Pulmonary artery endothelial cell (primary cell): Measurements from ENCODE around the gene FSCB. TPM values are rescaled to one million over a fixed set of nuclear protein-coding genes. Genes with fewer than 3 reads are reported as not detected.
"Not testable (repeated sequence)": the region's sequence is repeated elsewhere in the genome, so short reads cannot be mapped to it uniquely, and the experiment has no call there.

Experiments used
- DNase-seq: peaks from one replicate; pipeline ENCODE4 v3.0.0-alpha.2; 2011; ENCODE audit warnings: low read depth, low spot score
- total RNA-seq: library from RNA; depleted of rRNA; stranded (reverse); fragments of >200 nt; gene quantifications from 2 replicates; pipeline ENCODE4 v1.2.3, GENCODE V29; 2014

The FSCB gene, protein sequence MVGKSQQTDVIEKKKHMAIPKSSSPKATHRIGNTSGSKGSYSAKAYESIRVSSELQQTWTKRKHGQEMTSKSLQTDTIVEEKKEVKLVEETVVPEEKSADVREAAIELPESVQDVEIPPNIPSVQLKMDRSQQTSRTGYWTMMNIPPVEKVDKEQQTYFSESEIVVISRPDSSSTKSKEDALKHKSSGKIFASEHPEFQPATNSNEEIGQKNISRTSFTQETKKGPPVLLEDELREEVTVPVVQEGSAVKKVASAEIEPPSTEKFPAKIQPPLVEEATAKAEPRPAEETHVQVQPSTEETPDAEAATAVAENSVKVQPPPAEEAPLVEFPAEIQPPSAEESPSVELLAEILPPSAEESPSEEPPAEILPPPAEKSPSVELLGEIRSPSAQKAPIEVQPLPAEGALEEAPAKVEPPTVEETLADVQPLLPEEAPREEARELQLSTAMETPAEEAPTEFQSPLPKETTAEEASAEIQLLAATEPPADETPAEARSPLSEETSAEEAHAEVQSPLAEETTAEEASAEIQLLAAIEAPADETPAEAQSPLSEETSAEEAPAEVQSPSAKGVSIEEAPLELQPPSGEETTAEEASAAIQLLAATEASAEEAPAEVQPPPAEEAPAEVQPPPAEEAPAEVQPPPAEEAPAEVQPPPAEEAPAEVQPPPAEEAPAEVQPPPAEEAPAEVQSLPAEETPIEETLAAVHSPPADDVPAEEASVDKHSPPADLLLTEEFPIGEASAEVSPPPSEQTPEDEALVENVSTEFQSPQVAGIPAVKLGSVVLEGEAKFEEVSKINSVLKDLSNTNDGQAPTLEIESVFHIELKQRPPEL
- not detected in 2 replicates for total RNA-seq

DNA sequence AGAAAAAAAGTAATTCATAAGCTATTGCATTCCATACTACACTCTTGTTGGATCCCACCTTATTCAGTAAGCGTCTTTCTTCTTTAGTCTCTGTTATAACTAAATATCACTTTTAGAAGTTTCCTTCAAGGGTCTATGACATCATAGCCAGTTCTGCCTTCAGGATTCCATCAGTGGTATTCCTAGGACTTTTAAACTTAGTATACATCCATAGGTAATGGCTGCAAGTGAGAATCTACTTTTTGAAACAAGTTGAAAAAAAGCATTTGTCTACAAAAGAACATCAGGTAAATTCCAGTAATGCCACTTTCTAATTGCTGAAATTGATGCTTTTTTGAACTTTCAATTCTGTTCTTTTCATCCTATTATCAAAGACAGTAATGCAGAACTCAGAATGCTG lies at the start of gene FSCB:
Gene FSCB (minus strand): TSS at position 101 of the 400 bp plus-strand sequence. CDS start 296 bp downstream, outside the sequence.
- DNase-seq, result no peak

DNA sequence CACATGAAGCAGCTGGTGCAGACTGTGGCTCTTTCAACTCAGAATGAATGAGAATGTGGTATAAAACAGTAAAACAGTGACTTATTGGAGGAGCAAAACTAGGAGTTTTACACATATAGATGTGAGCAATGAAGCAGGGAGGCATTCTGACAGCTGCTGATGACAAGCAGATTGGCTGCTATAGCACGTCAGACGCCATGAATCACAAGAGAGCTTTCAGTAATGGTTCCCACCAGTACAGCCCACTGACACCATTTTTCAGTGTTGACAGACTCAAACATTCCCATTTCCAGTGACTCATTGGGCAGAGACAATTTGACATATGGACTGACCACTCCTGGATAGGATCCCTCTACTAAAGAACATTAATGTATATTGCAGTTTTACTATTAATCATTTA lies 24.6 kb upstream of the FSCB start:
- no peak for DNase-seq

DNA sequence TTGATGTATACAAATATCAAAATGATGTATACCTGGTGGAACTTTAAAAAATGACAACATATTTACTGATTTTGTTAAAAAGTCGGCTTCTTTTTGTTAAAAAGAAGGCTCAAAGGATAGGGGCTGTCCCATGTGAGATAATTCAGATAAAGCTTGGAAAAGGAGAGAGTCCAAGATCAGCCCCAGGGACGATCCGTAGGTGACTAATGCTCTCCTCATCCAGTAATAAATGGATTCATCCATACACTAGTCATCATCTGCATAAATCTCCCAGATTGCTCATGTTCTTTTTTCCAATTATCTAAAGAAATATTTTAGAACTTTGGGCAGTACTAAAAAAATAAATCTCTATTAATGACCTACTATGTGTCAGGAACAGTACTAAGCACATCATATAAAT lies 23.4 kb upstream of the FSCB start:
- DNase-seq, result no peak

DNA sequence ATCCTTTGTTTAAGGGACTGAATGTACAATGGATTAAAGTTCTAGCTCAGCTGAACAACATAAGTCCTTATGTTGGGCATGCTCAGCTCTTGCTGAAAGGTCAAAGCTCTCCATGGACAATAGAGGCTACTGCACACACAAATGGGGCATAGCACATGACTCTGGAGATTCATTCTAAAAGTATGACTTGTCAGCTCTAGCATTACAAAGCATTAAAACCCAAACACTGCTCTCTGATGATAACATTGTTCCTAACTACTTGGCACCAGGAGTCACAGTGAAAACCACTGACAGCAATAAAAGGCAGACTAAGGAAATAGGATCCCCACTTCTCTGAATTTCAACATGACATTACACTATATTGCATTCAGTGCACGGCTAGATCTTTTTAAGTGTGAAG lies 21.9 kb upstream of the FSCB start:
- no peak for DNase-seq

DNA sequence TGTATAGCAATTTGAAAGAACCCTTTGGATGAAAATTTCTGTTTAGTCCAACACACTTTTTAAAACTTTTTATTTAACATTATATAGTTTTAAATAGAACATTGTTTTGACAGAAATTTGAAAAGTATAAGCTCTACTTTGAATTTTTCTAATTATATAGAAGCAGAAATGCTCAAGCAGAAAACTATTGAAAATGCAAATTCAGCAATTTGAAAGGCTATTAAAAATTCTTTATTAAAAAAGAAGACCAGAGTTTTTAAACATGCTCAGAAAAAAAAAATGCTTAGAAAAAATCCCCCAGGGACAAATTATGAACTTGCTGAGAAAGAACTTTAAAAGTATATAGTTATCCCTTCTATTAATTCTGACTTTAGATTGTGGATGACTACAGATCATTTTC lies 21.1 kb upstream of the FSCB start:
- no peak for DNase-seq

DNA sequence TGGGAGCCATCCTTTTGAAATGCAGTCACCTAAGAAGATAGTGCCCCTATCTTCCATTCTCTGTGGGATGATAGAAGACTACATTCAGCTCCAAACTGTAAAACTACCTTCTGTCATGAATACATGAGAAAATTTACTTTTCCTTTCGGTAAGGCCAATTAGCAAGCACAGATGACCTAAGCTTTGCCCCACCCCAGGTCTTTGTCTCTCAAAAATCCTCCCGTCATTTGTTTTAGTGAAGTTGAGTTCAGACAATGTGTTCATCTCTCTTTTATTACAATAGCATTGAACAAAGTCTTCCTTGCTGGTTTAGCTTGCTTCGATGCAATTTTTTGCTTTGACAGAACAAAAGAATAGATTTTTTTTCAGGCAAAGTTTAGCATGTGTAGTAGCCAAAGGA lies 18.2 kb upstream of the FSCB start:
- no peak for DNase-seq

DNA sequence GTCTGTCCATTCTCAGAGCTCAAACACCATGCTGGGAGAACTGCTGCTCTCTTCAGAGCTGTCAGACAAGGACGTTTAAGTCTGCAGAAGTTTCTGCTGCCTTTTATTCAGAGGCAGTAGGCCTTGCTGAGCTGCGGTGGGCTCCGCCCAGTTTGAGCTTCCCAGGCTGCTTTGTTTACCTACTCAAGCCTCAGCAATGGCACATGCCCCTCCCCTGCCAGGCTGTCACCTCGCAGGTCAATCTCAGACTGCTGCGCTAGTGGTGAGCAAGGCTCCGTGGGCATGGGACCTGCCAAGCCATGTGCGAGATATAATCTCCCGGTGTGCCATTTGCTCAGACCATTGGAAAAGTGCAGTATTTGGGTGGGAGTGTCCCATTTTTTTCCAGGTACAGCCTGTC lies 8.6 kb upstream of the FSCB start:
- DNase-seq, result not testable (repeated sequence)

DNA sequence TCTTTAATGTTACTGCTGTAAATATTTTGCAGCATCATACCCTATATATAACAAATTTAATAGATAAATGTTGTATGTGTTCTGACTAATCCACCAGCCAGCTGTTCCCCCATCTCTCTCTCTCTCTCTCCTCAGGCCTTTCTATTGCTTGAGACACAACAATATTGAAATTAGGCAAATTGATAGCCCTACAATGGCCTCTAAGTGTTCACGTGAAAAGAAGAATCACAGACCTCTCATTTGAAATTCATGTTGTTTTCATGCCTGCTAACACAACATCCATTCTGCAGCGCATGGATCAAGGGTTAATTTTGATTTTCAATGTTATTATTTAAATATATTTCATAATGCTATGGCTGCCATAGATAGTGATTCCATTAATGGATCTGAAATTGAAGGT lies 1.8 kb upstream of the FSCB start:
- no peak for DNase-seq

DNA sequence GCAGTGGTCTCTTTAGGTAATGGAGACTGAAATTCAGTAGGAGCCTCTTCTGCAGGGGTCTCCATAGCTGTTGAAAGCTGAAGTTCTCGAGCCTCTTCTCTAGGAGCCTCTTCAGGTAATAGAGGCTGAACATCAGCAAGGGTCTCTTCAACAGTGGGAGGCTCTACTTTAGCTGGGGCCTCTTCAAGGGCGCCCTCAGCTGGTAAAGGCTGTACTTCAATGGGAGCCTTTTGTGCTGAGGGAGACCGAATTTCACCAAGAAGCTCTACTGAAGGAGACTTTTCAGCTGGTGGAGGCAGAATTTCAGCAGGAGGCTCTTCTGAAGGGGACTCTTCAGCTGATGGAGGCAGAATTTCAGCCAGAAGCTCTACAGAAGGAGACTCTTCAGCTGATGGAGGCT lies 1.5 kb downstream of the FSCB start:
- DNase-seq, result no peak

DNA sequence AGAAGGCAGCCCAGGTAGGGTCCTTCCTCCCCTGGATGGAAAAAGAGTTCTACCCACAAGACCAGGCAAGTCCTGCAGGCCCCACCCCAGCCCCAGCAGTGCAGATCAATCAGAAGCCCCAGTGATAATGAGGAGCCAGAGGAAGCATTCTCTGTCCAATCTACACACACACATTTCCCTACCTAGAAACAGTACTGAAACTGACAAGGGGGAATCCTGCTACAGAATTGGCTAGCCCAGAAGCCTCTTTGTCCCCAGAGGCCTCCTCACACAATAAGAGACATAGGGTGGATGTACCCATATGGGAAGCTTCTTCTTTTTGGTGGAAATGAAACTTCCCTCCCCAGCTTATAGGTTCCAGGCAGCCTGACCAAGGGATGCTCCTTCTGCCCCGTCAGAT lies 9.9 kb downstream of the FSCB start:
- DNase-seq, result no peak

DNA sequence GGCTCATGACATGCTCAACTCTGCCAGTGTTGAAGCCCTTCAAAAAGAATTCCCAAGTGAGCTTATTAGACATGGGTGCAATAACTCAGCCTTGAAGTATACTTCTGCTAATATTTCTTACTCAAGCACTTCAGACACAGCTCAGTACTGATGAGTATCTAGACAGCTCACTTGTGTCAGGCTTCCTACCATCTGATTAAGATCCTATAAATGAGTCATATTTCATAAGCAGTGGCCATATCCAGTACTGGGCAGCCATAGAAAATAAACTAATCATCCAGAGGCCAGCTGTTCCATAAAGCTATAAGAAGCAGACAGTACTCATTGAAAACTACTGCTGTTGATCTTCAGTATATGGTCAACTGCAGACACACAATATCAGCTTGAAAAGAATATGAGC lies 12.9 kb downstream of the FSCB start:
- no peak for DNase-seq

DNA sequence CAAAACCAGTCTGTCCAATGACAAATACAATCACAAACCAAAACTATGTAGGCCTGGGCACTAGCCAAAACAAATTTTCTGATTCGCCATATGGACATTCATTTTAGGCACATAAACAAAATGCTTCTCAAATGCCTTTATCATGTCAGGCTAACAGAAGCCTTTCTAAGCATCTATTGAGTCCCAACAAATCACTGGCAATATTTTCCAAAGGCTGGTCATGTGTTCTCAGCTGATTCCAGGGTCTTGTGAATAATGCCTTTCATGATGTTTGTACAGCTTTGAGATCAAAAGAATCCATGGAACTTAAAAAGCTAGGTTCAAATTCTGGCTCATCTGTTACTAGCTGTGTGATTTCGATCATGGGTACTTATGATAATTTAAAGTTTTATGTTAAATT lies 16.1 kb downstream of the FSCB start:
- DNase-seq, result no peak

DNA sequence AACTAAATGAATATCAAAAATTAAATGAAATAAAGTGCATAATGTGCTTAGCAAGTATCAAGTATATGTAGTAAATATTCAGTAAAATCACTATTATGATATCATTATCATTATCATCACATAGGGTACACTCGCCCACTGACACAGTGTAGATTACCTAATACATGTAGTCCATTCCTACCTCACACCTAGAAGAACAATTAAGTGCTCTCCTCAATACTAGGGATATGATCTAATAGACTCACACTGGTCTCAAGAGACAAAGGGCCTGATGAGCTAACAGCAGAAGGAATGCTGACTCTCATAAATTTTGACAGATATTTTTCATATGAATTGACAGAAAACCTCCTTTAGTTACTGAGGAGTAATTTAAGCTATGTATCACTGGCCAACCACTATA lies 29.1 kb downstream of the FSCB start:
- DNase-seq, result no peak

DNA sequence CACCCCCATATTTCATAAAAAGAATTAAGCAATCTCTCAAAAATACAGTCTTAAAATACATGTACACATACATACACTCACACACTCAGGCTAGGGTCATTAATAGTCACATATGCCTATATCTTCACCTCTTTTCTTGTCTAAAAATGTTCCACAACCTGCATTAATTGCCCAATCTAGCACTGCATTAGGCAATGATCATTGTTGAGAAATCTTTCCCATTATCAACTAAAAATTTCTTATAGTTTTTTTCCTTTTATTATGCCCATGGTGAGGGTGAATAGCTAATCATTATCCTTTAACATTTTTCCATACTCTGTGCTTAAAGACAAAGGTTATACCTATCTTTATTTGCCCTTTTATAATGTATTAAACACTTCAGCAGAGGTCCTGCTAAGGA lies 38.3 kb downstream of the FSCB start:
- DNase-seq, result no peak

DNA sequence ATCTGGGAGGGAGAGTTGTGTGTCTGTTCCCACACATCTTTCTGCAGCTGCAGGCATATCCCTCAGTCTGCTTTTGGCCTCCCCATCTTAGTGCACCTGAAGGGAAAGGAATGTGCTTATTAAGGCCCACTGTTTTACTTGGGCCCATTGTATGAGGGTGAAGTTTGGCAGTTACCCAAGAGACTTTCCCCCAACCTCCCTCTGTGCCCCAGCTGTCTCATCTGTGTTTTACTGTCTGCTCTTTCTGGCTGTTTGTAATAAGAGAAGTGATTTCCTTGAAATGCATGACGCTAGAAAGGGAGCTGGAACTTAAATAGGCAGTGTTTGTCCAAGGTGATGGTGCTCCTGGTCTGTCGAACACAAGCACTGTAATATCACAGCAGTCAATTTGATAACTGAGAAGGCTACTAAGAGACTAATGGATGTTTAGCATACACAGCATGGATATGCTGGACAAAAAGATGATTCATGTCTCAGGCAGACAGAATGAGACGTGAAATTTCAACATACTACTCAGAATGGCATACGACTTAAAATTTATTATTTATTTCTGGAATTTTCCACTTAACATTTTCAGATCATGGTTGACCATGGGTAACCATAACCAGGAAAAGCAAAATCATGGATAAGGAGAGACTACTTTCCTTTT lies 43.6 kb downstream of the FSCB start:
- no peak for DNase-seq

DNA sequence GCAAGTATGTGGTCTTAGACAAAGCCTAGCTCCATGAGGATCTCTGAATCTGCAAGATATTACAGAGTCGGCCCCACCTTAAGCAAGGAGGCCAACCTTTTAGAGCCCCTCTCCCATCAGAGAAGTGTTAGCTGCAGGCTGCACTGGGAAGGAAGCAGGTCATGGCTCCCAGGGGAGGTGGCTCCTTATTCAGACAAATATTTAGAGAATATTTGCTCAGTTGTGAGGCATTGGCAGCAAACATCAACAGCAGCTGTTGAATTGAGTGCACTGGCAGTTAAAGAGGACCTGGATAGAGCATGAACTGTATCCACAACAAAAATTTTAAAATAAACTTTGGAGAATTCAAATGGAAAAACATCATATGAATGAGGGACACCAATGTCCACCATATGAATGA lies 44.7 kb downstream of the FSCB start:
- no peak for DNase-seq

DNA sequence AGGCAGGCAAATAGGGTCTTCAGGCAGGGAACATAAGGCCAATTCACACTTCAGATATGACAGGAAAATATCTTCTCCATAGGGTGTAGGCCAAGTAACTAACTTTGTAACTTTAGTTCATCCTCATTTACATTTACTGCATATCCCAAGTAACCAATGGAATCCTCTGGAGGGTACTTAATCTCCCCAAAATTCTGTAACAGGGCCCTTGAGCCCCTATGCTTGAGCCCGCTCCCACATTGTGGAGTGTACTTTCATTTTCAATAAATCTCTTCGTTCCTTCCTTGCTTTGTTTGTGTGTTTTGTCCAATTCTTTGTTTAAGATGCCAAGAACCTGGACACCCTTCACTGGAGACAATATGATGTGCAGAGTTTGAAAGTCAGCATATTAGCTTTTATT lies 45.3 kb downstream of the FSCB start:
- DNase-seq, result no peak
